Neural cell (in vitro differentiated cells): Measurements from ENCODE around the gene AEBP1. TPM values are rescaled to one million over a fixed set of nuclear protein-coding genes. Genes with fewer than 3 reads are reported as not detected.

ENCODE experiments used
- H2AFZ ChIP-seq: fragments of 200-600, 300-800 bp; sonication (generic), shearing (Covaris generic); 2 replicates; pipeline ENCODE4 v1.6.0; 2014; ENCODE audit warnings: low read depth, mild to moderate bottlenecking, antibody characterized with exemption, low read length, moderate library complexity
- H3F3A ChIP-seq: fragments of 200-600 bp; shearing (Covaris generic); 2 replicates; pipeline ENCODE4 v1.6.1; 2016; ENCODE audit warnings: mild to moderate bottlenecking, moderate library complexity, mixed read lengths, antibody characterized with exemption, low read length; ENCODE audit not compliant: insufficient read depth, poor library complexity, severe bottlenecking
- H3K27ac ChIP-seq: fragments of 200-600, 300-800 bp; sonication (generic), shearing (Covaris generic); 2 replicates; pipeline ENCODE4 v1.5.1; 2014; ENCODE audit warnings: mild to moderate bottlenecking, low read length, moderate library complexity
- H3K27me3 ChIP-seq: fragments of 300-800, 200-600 bp; sonication (generic), shearing (Covaris generic); 2 replicates; pipeline ENCODE4 v1.6.0; 2014; ENCODE audit warnings: mild to moderate bottlenecking, low read depth, low read length, moderate library complexity; ENCODE audit not compliant: insufficient read depth
- H3K36me3 ChIP-seq: fragments of 300-800, 200-600 bp; sonication (generic), shearing (Covaris generic); 2 replicates; pipeline ENCODE4 v1.5.1; 2014; ENCODE audit warnings: mild to moderate bottlenecking, antibody characterized with exemption, low read length, moderate library complexity; ENCODE audit not compliant: insufficient read depth
- H3K4me2 ChIP-seq: fragments of 300-800, 200-600 bp; sonication (generic), shearing (Covaris generic); 2 replicates; pipeline ENCODE4 v1.6.0; 2014; ENCODE audit warnings: mild to moderate bottlenecking, low read length
- H3K4me3 ChIP-seq: fragments of 300-800, 200-600 bp; sonication (generic), shearing (Covaris generic); 2 replicates; pipeline ENCODE4 v1.5.1; 2014; ENCODE audit warnings: mild to moderate bottlenecking, low read length, moderate library complexity
- H3K79me2 ChIP-seq: fragments of 200-600 bp; shearing (Covaris generic); replicated peaks from 2 replicates; pipeline ENCODE4 v1.6.0; 2014; ENCODE audit warnings: mild to moderate bottlenecking, low read length, moderate library complexity; ENCODE audit not compliant: insufficient read depth
- H3K9ac ChIP-seq: fragments of 300-800, 200-600 bp; sonication (generic), shearing (Covaris generic); 2 replicates; pipeline ENCODE4 v1.6.1; 2016; ENCODE audit warnings: mild to moderate bottlenecking, low read length, mixed read lengths
- H3K9me2 ChIP-seq: fragments of 200-600 bp; shearing (Covaris generic); 2 replicates; pipeline ENCODE4 v1.6.1; 2016; ENCODE audit warnings: mild to moderate bottlenecking, low read length, mixed read lengths; ENCODE audit not compliant: insufficient read depth
- H3K9me3 ChIP-seq: fragments of 200-600, 300-800 bp; sonication (generic), shearing (Covaris generic); 2 replicates; pipeline ENCODE4 v1.6.1; 2016; ENCODE audit warnings: mild to moderate bottlenecking, mixed run types, low read length, moderate library complexity, mixed read lengths
- H4K20me1 ChIP-seq: fragments of 200-600 bp; shearing (Covaris generic); 2 replicates; pipeline ENCODE4 v1.6.1; 2016; ENCODE audit warnings: mild to moderate bottlenecking, mixed run types; ENCODE audit not compliant: insufficient read depth
- CTCF ChIP-seq: fragments of 450-650 bp; IDR thresholded peaks from 2 replicates; pipeline ENCODE4 v1.5.1; 2014; ENCODE audit warnings: antibody characterized with exemption, mild to moderate bottlenecking, moderate library complexity; ENCODE audit not compliant: poor library complexity, severe bottlenecking
- EP300 ChIP-seq: fragments of 450-650 bp; conservative IDR thresholded peaks from 2 replicates; pipeline ENCODE4 v1.6.1; 2014; ENCODE audit warnings: antibody characterized with exemption, mild to moderate bottlenecking, moderate library complexity; ENCODE audit not compliant: poor library complexity, severe bottlenecking
- MXI1 ChIP-seq: fragments of 450-650 bp; conservative IDR thresholded peaks from 2 replicates; pipeline ENCODE4 v1.6.1; 2014; ENCODE audit warnings: antibody characterized with exemption, mild to moderate bottlenecking; ENCODE audit not compliant: poor library complexity, severe bottlenecking
- POLR2AphosphoS5 ChIP-seq: IDR thresholded peaks from 2 replicates; pipeline ENCODE4 v1.6.1; 2012
- RAD21 ChIP-seq: fragments of 450-650 bp; conservative IDR thresholded peaks from 2 replicates; pipeline ENCODE4 v1.6.1; 2014; ENCODE audit warnings: antibody characterized with exemption, mild to moderate bottlenecking, moderate library complexity
- SMC3 ChIP-seq: fragments of 450-650 bp; conservative IDR thresholded peaks from 2 replicates; pipeline ENCODE4 v1.6.1; 2014; ENCODE audit warnings: antibody characterized with exemption, mild to moderate bottlenecking, moderate library complexity; ENCODE audit not compliant: poor library complexity
- TAF1 ChIP-seq: IDR thresholded peaks from 2 replicates; pipeline ENCODE4 v1.6.1; 2012; ENCODE audit warnings: low read depth
- polyA plus RNA-seq: library from polyadenylated mRNA; depleted of rRNA; stranded (reverse); fragments of >200 nt; gene quantifications from 2 replicates; pipeline ENCODE4 v1.2.3, GENCODE V29; 2014
- TF ChIP-seq, protein P1 (sequence below): IDR thresholded peaks from 2 replicates; pipeline ENCODE4 v1.6.1; 2012; ENCODE audit warnings: borderline replicate concordance

The AEBP1 gene
- polyA plus RNA-seq, 1 donor from 2014 or later = 0.30 TPM

DNA sequence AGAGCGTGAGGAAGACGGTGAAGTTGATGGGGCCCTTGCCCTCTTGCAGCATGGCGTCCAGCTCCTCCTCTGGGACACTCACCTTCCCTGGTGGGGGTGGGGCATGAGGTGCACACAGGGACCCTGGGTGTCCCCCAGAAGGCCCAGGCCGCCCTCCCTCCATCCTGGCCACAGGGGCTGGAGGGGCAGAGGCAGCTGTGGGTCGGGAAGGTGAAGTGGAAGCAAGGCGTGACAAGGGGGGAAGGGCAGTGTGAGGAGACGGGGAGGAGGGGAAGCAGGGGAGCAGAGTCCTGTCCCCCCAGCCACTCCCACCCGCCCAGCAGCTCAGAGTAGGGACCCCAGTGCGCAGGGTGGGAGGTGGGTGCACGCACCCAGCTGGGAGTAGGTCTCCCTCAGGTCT is 36.2 kb downstream of the AEBP1 start:
- H3K4me3 ChIP-seq = no peak overlapping the region
- no peak overlapping the region for H3K27ac ChIP-seq
- no peaks in the 10 kb centered on the region for H3K9me2 ChIP-seq
- no peaks in the 10 kb centered on the region for H4K20me1 ChIP-seq
- H3K79me2 ChIP-seq = no peaks in the 10 kb centered on the region
- TF ChIP-seq CTCF (no peak), MXI1 (no peak), TAF1 (no peak), EP300 (no peak), SMC3 (no peak), POLR2AphosphoS5 (no peak)
- TF ChIP-seq, protein P1, sequence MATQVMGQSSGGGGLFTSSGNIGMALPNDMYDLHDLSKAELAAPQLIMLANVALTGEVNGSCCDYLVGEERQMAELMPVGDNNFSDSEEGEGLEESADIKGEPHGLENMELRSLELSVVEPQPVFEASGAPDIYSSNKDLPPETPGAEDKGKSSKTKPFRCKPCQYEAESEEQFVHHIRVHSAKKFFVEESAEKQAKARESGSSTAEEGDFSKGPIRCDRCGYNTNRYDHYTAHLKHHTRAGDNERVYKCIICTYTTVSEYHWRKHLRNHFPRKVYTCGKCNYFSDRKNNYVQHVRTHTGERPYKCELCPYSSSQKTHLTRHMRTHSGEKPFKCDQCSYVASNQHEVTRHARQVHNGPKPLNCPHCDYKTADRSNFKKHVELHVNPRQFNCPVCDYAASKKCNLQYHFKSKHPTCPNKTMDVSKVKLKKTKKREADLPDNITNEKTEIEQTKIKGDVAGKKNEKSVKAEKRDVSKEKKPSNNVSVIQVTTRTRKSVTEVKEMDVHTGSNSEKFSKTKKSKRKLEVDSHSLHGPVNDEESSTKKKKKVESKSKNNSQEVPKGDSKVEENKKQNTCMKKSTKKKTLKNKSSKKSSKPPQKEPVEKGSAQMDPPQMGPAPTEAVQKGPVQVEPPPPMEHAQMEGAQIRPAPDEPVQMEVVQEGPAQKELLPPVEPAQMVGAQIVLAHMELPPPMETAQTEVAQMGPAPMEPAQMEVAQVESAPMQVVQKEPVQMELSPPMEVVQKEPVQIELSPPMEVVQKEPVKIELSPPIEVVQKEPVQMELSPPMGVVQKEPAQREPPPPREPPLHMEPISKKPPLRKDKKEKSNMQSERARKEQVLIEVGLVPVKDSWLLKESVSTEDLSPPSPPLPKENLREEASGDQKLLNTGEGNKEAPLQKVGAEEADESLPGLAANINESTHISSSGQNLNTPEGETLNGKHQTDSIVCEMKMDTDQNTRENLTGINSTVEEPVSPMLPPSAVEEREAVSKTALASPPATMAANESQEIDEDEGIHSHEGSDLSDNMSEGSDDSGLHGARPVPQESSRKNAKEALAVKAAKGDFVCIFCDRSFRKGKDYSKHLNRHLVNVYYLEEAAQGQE = no peak
- H2AFZ ChIP-seq = no peak overlapping the region
- no peaks in the 10 kb centered on the region for H3K9me3 ChIP-seq
- H3F3A ChIP-seq = no peaks in the 10 kb centered on the region
- H3K9ac ChIP-seq = no peak overlapping the region
- H3K4me2 ChIP-seq = no peak overlapping the region
- H3K27me3 ChIP-seq = peaks cover 3% of the 10 kb centered on the region
- H3K36me3 ChIP-seq = no peaks in the 10 kb centered on the region

- Histone ChIP-seq H2AFZ (no peak within 1 kb of the TSS), H3F3A (no peaks in the 10 kb centered on the region), H4K20me1 (no peaks in the 10 kb centered on the region), H3K9ac (no peak within 1 kb of the TSS), H3K27me3 (peaks cover 7% of the 10 kb centered on the region), H3K4me3 (no peak within 1 kb of the TSS), H3K9me2 (no peaks in the 10 kb centered on the region), H3K27ac (no peak within 1 kb of the TSS), H3K9me3 (no peaks in the 10 kb centered on the region), H3K36me3 (no peaks in the 10 kb centered on the region), H3K79me2 (no peaks in the 10 kb centered on the region), H3K4me2 (no peak within 1 kb of the TSS)
- no peak for TF ChIP-seq MXI1
- no peak for TF ChIP-seq POLR2AphosphoS5
- no peak for TF ChIP-seq SMC3
- TF ChIP-seq TAF1 = no peak
- TF ChIP-seq CTCF = no peak
- TF ChIP-seq RAD21 = no peak
- no peak for TF ChIP-seq EP300
- TF ChIP-seq, protein P1 = no peak
Measured at GRCh38 chr7:44141221-44141850, 37.2 kb downstream of the AEBP1 start, which contains the start of gene MYL7. TSS of gene MYL7 (minus strand) at chr7:44141332. CDS start at chr7:44141305, 27 bp downstream.
